Hepatocyte (in vitro differentiated cells): ENCODE measurements around the gene LCAT.
A peak's percentile ranks its signal among the peaks of the same experiment; 100 is the strongest.

Source experiments
- CTCF ChIP-seq: fragments of 200-600 bp; sonication (generic); IDR thresholded peaks from 2 replicates; pipeline ENCODE4 v1.5.1; 2016; ENCODE audit warnings: antibody characterized with exemption, mild to moderate bottlenecking; ENCODE audit not compliant: poor library complexity
- EZH2 ChIP-seq: fragments of 200-600 bp; sonication (generic); IDR thresholded peaks from 2 replicates; pipeline ENCODE4 v1.6.1; 2016; ENCODE audit warnings: antibody characterized with exemption, mild to moderate bottlenecking, borderline replicate concordance

- peak; percentile 96 for TF ChIP-seq CTCF
- no peak for TF ChIP-seq EZH2
Measured at GRCh38 chr16:67993207-67994039, 49.5 kb upstream of the LCAT start.
